Common myeloid progenitor, CD34-positive (primary cell): ENCODE results near the gene LRPPRC.

ENCODE experiments used
- CTCF ChIA-PET: fragments of 350-600 bp; sonication (Branson Sonifier 250); formaldehyde crosslinking; loops from one replicate; lab custom pipeline; 2021; ENCODE audit warnings: antibody characterized with exemption; lab: Charles Lee
- POLR2A ChIA-PET: fragments of 350-600 bp; sonication (Branson Sonifier 250); formaldehyde crosslinking; loops from one replicate; lab custom pipeline; 2021; ENCODE audit warnings: antibody characterized with exemption; lab: Charles Lee
- DNase-seq, 3 donors: peaks; one replicate each; pipeline versions ENCODE4 v3.0.0 to v3.0.0-alpha.2; 2013
- H3K27ac ChIP-seq, 2 experiments: 1 replicate in 1 of 2; 2 replicates in 1 of 2; pipeline ENCODE4 v1.7.0; 2013; ENCODE audit warnings: inconsistent platforms in 2 of 2, low read length in 2 of 2, mild to moderate bottlenecking in 2 of 2, low read depth in 1 of 2, moderate library complexity in 1 of 2; ENCODE audit not compliant: severe bottlenecking in 2 of 2, insufficient read depth in 1 of 2, poor library complexity in 1 of 2
- H3K27me3 ChIP-seq, 5 experiments: replicated peaks in 2 of 5; 1 replicate in 3 of 5; 2 replicates in 2 of 5; pipeline versions ENCODE4 v1.6.1 to v1.7.0; 2013; ENCODE audit warnings: low read length in 4 of 5, mild to moderate bottlenecking in 2 of 5, moderate library complexity in 2 of 5, inconsistent platforms in 1 of 5; ENCODE audit not compliant: insufficient read depth in 5 of 5, control insufficient read depth in 4 of 5
- H3K36me3 ChIP-seq, 4 experiments: 1 replicate in 2 of 4; 2 replicates in 2 of 4; pipeline versions ENCODE4 v1.6.1 to v1.7.0; 2013; ENCODE audit warnings: low read length in 3 of 4, control low read depth in 1 of 4, mild to moderate bottlenecking in 1 of 4; ENCODE audit not compliant: control insufficient read depth in 4 of 4, insufficient read depth in 4 of 4
- H3K4me1 ChIP-seq, 4 experiments: 1 replicate in 3 of 4; 2 replicates in 1 of 4; pipeline versions ENCODE4 v1.6.1 to v1.7.1; 2013; ENCODE audit warnings: low read length in 3 of 4, mild to moderate bottlenecking in 3 of 4, control low read depth in 1 of 4, inconsistent platforms in 1 of 4, moderate library complexity in 1 of 4; ENCODE audit not compliant: control insufficient read depth in 4 of 4, insufficient read depth in 4 of 4; ENCODE audit errors: control extremely low read depth in 1 of 4
- H3K4me3 ChIP-seq, 7 experiments: 1 replicate in 4 of 7; 2 replicates in 3 of 7; pipeline versions ENCODE4 v1.5.1 to v1.7.0; 2013; ENCODE audit warnings: mild to moderate bottlenecking in 7 of 7, low read length in 6 of 7, moderate library complexity in 6 of 7, inconsistent platforms in 2 of 7, low read depth in 2 of 7, control low read depth in 1 of 7; ENCODE audit not compliant: insufficient read depth in 4 of 7, control insufficient read depth in 1 of 7; ENCODE audit errors: extremely low read depth in 1 of 7
- H3K9me3 ChIP-seq, 5 experiments: 1 replicate in 4 of 5; 2 replicates in 1 of 5; pipeline versions ENCODE4 v1.6.1 to v1.7.1; 2013; ENCODE audit warnings: low read length in 4 of 5, mild to moderate bottlenecking in 2 of 5, inconsistent platforms in 1 of 5, low read depth in 1 of 5, moderate library complexity in 1 of 5; ENCODE audit not compliant: control insufficient read depth in 4 of 5, insufficient read depth in 2 of 5; ENCODE audit errors: control extremely low read depth in 1 of 5
- WGBS: methylation state at CpG from one replicate; pipeline ENCODE4 v1.1.5; 2013; ENCODE audit not compliant: insufficient coverage; 5-methylcytosine and 5-hydroxymethylcytosine counted together

Gene LRPPRC

DNA sequence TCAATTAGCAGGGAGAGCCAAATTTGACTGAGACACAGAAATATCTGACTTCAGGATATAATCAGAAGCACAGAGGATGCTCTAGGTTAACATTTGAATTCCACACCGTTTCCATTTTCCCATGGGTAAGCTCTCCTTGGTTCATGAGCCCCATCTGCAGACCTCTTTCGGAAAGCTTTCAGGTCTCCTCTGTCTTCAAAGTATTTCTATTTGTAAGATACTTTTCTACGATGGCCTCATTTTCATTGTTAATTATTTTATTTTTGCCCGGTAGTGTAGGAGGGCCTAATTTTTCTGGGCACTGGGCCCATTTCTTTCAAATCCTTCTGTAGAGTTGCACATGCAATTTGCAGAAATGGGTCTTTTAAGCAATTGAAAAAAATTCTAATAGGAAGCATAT is 53.8 kb downstream of the LRPPRC start:
- 83% methylated on average over 1 of the region's 4 CpGs for WGBS
- Histone ChIP-seq H3K4me3 (no peak overlapping the region), H3K4me1 (no peaks in the 10 kb centered on the region), H3K27ac (no peak overlapping the region), H3K27me3 (no peaks in the 10 kb centered on the region), H3K36me3 (peaks cover 30 to 84% (median 43%) of the 10 kb centered on the region in 4 experiments), H3K9me3 (no peaks in the 10 kb centered on the region)
- CTCF ChIA-PET: interaction anchor here (0.9 to 1.7 kb wide), 2 partner anchors 9 to 18 kb away, joined by 4 read pairs; no protein-coding TSS in a partner anchor
- no peak for DNase-seq
- POLR2A ChIA-PET: no interaction called here

DNA sequence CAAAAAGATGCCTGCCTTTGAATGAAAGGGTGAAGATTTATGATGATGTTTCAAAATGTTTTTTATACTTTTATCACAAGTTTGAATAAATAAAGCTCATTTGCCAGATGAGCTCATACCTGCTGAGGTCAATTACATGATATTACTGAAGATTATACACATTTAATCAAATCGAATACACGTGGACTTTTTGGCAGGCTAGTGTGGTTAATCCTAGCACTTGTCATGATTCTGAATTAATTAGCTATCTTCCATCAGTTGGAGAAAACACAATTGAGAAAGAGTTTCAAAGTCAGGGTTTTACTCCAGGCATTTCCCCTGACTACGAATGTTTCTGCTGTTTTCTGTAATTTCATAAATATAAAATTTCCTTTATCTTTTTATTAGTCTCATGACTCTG is 54.4 kb downstream of the LRPPRC start:
- Histone ChIP-seq H3K9me3 (no peaks in the 10 kb centered on the region), H3K27ac (no peak overlapping the region), H3K4me3 (no peak overlapping the region), H3K36me3 (peaks cover 26 to 84% (median 38%) of the 10 kb centered on the region in 4 experiments), H3K4me1 (no peaks in the 10 kb centered on the region), H3K27me3 (no peaks in the 10 kb centered on the region)
- ChIA-PET CTCF (interaction anchor here (0.9 to 1.0 kb wide), 2 partner anchors 10 to 19 kb away, joined by 3 to 4 read pairs; no protein-coding TSS in a partner anchor), POLR2A (no interaction called here)
- WGBS: 83% methylated on average over 2 of the region's 3 CpGs
- no peak for DNase-seq

GRCh38 chr2:43939695-43940256 is 56.0 kb downstream of the LRPPRC start:
- peaks cover 21 to 69% (median 30%) of the 10 kb centered on the region in 4 experiments for H3K36me3 ChIP-seq
- POLR2A ChIA-PET: no interaction called here
- WGBS: 100% methylated on average over 6 of the region's 6 CpGs

GRCh38 chr2:43937269-43937820 is 58.4 kb downstream of the LRPPRC start:
- ChIA-PET POLR2A (interaction anchor here (0.6 kb wide), 1 partner anchor 28 kb away, joined by 3 read pairs; no protein-coding TSS in a partner anchor), CTCF (interaction anchor here (1.0 to 1.9 kb wide), 4 partner anchors 9 to 20 kb away, joined by 3 to 5 read pairs (median 4); no protein-coding TSS in a partner anchor)
- WGBS: 100% methylated on average over 1 of the region's 3 CpGs

More at GRCh38 chr2:43939695-43940256, 56.0 kb downstream of the LRPPRC start:
- no peak for DNase-seq
- Histone ChIP-seq H3K4me1 (no peaks in the 10 kb centered on the region), H3K27me3 (no peaks in the 10 kb centered on the region), H3K4me3 (no peak overlapping the region), H3K27ac (no peak overlapping the region), H3K9me3 (no peaks in the 10 kb centered on the region)
- CTCF ChIA-PET: no interaction called here

GRCh38 chr2:43934567-43934966 is 61.2 kb downstream of the LRPPRC start:
- WGBS: no CpG with 5 or more reads among the region's 4 CpGs
- no peaks in the 10 kb centered on the region for H3K9me3 ChIP-seq
- H3K4me3 ChIP-seq: no peak overlapping the region
- H3K36me3 ChIP-seq: peaks cover 9 to 75% (median 27%) of the 10 kb centered on the region in 4 experiments
- H3K4me1 ChIP-seq: no peaks in the 10 kb centered on the region
- CTCF ChIA-PET: no interaction called here
- POLR2A ChIA-PET: interaction anchor here (1.1 kb wide), 1 partner anchor 441 kb away, joined by 3 read pairs; no protein-coding TSS in a partner anchor
- no peaks in the 10 kb centered on the region for H3K27me3 ChIP-seq
- DNase-seq: no peak
- no peak overlapping the region for H3K27ac ChIP-seq

More at GRCh38 chr2:43937269-43937820, 58.4 kb downstream of the LRPPRC start:
- no peak overlapping the region for H3K4me3 ChIP-seq
- H3K4me1 ChIP-seq: no peaks in the 10 kb centered on the region
- peaks cover 14 to 69% (median 26%) of the 10 kb centered on the region in 4 experiments for H3K36me3 ChIP-seq
- no peaks in the 10 kb centered on the region for H3K27me3 ChIP-seq
- H3K27ac ChIP-seq: no peak overlapping the region
- no peaks in the 10 kb centered on the region for H3K9me3 ChIP-seq
- DNase-seq: no peak

- H3K9me3 ChIP-seq: no peaks in the 10 kb centered on the region
- POLR2A ChIA-PET: no interaction called here
- H3K4me3 ChIP-seq: no peak overlapping the region
- no peaks in the 10 kb centered on the region for H3K27me3 ChIP-seq
- 100% methylated on average over 1 of the region's 3 CpGs for WGBS
- DNase-seq: no peak
- peaks cover 6 to 69% (median 26%) of the 10 kb centered on the region in 4 experiments for H3K36me3 ChIP-seq
- H3K27ac ChIP-seq: no peak overlapping the region
- no peaks in the 10 kb centered on the region for H3K4me1 ChIP-seq
- CTCF ChIA-PET: no interaction called here
These were observed 64.5 kb downstream of the LRPPRC start for GRCh38 chr2:43931293-43931692.

DNA sequence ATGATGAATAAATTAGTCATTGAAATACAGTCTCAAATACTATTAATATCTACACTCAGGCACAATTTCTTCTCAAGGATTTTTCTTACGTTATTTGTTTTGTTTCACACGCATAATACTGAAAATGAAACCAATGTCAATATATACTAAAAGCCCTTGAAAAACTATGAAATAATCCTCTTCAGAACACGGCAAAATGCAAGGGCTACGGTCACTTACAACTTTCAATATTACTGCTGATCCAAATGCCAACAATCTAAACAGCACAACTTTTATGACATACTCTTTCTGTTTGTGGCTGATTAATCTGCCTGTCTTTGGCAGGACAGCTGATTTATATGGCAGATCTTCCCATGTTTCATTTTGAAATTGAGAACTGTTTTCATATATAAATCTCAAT is 68.3 kb downstream of the LRPPRC start:
- WGBS: 100% methylated on average over 3 of the region's 4 CpGs
- Histone ChIP-seq H3K4me3 (no peak overlapping the region), H3K4me1 (no peaks in the 10 kb centered on the region), H3K27ac (no peak overlapping the region), H3K9me3 (no peaks in the 10 kb centered on the region), H3K27me3 (no peaks in the 10 kb centered on the region), H3K36me3 (peaks cover 17 to 80% (median 36%) of the 10 kb centered on the region in 4 experiments)
- no peak for DNase-seq
- POLR2A ChIA-PET: no interaction called here
- CTCF ChIA-PET: no interaction called here
